Smooth muscle cell (in vitro differentiated cells): ENCODE data around the gene SYNE4. TPM values are rescaled to one million over a fixed set of nuclear protein-coding genes. Genes with fewer than 3 reads are reported as not detected.

ENCODE experiments used
- DNase-seq: peaks from one replicate; lab custom pipeline; 2025; ENCODE audit not compliant: unreplicated experiment; lab: John Stamatoyannopoulos, UW
- H2AFZ ChIP-seq: fragments of 200-600 bp; sonication (generic); 2 replicates; pipeline ENCODE4 v1.6.0; 2016; ENCODE audit warnings: antibody characterized with exemption, low read depth, mild to moderate bottlenecking
- H3F3A ChIP-seq: fragments of 200-600 bp; sonication (generic); 2 replicates; pipeline ENCODE4 v1.6.0; 2017; ENCODE audit warnings: antibody characterized with exemption, low read depth
- H3K27ac ChIP-seq: fragments of 200-600 bp; sonication (generic); 2 replicates; pipeline ENCODE4 v1.5.1; 2016; ENCODE audit warnings: low read depth, mild to moderate bottlenecking
- H3K27me3 ChIP-seq: fragments of 200-600 bp; sonication (generic); 2 replicates; pipeline ENCODE4 v1.6.1; 2016; ENCODE audit warnings: low read depth, mild to moderate bottlenecking
- H3K36me3 ChIP-seq: fragments of 200-600 bp; sonication (generic); 2 replicates; pipeline ENCODE4 v1.5.1; 2016; ENCODE audit warnings: low read depth
- H3K4me1 ChIP-seq: fragments of 200-600 bp; sonication (generic); 2 replicates; pipeline ENCODE4 v1.5.1; 2016; ENCODE audit warnings: low read depth
- H3K4me2 ChIP-seq: fragments of 200-600 bp; sonication (generic); 2 replicates; pipeline ENCODE4 v1.6.0; 2016; ENCODE audit warnings: mild to moderate bottlenecking
- H3K4me3 ChIP-seq: fragments of 200-600 bp; sonication (generic); 2 replicates; pipeline ENCODE4 v1.5.1; 2016; ENCODE audit warnings: mild to moderate bottlenecking
- H3K79me2 ChIP-seq: fragments of 200-600 bp; sonication (generic); 2 replicates; pipeline ENCODE4 v1.6.0; 2016; ENCODE audit warnings: low read depth, mild to moderate bottlenecking
- H3K9ac ChIP-seq: fragments of 200-600 bp; sonication (generic); 2 replicates; pipeline ENCODE4 v1.6.0; 2016; ENCODE audit warnings: low read depth
- H3K9me3 ChIP-seq: fragments of 200-600 bp; sonication (generic); replicated peaks from 2 replicates; pipeline ENCODE4 v1.5.1; 2016; ENCODE audit warnings: low read depth
- H4K20me1 ChIP-seq: fragments of 200-600 bp; sonication (generic); 2 replicates; pipeline ENCODE4 v1.6.0; 2016; ENCODE audit warnings: low read depth
- CTCF ChIP-seq: fragments of 200-600 bp; sonication (generic); IDR thresholded peaks from 2 replicates; pipeline ENCODE4 v1.5.1; 2017; ENCODE audit warnings: borderline replicate concordance, mild to moderate bottlenecking, antibody characterized with exemption; ENCODE audit not compliant: insufficient read depth, poor library complexity, severe bottlenecking
- WGBS: methylation state at CpG from one replicate; pipeline ENCODE4 v1.1.7; 2016; ENCODE audit warnings: low lambda C conversion rate; 5-methylcytosine and 5-hydroxymethylcytosine counted together
- polyA plus RNA-seq: library from polyadenylated mRNA; unstranded; fragments of >200 nt; fragmentation: Nextera tagmentation; extraction: Ambion mirVana; gene quantifications from 2 replicates; pipeline ENCODE4 v1.2.1, GENCODE V29; 2016
- total RNA-seq: library from RNA; depleted of rRNA; stranded (reverse); fragments of >200 nt; gene quantifications from 2 replicates; pipeline ENCODE4 v1.2.3, GENCODE V29; 2014

Gene SYNE4
- total and polyA plus RNA-seq, 2 experiments from 2014 or later = 1.1 to 2.6 TPM

GRCh38 chr19:36030264-36031148, 21.9 kb upstream of the SYNE4 start:
- no peak for TF ChIP-seq CTCF
- no peak overlapping the region for H3K4me2 ChIP-seq

GRCh38 chr19:36028313-36029041, 19.9 kb upstream of the SYNE4 start:
- Histone ChIP-seq H4K20me1 (no peaks in the 10 kb centered on the region), H3K36me3 (no peaks in the 10 kb centered on the region), H3K79me2 (peaks cover 5% of the 10 kb centered on the region), H3K9ac (no peak overlapping the region), H3K4me2 (no peak overlapping the region), H2AFZ (no peak overlapping the region), H3K9me3 (no peaks in the 10 kb centered on the region), H3F3A (peaks cover 4% of the 10 kb centered on the region), H3K4me3 (no peak overlapping the region), H3K4me1 (peaks cover 13% of the 10 kb centered on the region), H3K27ac (no peak overlapping the region), H3K27me3 (no peaks in the 10 kb centered on the region)
- no peak for DNase-seq
- WGBS = 94% methylated on average over 10 of the region's 10 CpGs
- no peak for TF ChIP-seq CTCF

More at GRCh38 chr19:36030264-36031148, 21.9 kb upstream of the SYNE4 start:
- Histone ChIP-seq H3F3A (peaks cover 4% of the 10 kb centered on the region), H3K9ac (no peak overlapping the region), H3K4me3 (no peak overlapping the region), H4K20me1 (no peaks in the 10 kb centered on the region), H3K27ac (no peak overlapping the region), H3K27me3 (no peaks in the 10 kb centered on the region), H3K4me1 (peaks cover 13% of the 10 kb centered on the region), H2AFZ (no peak overlapping the region), H3K9me3 (no peaks in the 10 kb centered on the region), H3K79me2 (peaks cover 5% of the 10 kb centered on the region), H3K36me3 (no peaks in the 10 kb centered on the region)
- WGBS = 95% methylated on average over 8 of the region's 8 CpGs
- no peak for DNase-seq

DNA sequence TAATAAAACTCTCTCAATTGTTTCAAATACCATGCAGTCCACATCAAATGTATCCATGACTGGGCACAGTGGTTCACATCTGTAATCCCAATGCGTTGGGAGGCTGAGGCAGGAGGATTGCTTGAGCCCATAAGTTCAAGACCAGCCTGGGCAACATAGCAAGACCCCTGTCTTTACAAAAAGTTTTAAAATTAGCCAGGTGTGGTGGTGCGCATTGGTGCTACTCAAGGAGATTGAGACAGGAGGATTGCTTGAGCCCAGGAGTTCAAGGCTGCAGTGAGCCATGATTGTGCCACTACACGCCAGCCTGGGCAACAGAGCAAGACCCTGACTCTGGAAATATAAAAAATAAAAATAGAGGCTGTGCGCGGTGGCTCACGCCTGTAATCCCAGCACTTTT, 19.1 kb upstream of the SYNE4 start:
- no peak for TF ChIP-seq CTCF
- H3F3A ChIP-seq = no peaks in the 10 kb centered on the region
- no peak for DNase-seq
- 98% methylated on average over 6 of the region's 6 CpGs for WGBS
- no peak overlapping the region for H3K4me3 ChIP-seq
- no peaks in the 10 kb centered on the region for H3K9me3 ChIP-seq
- H3K79me2 ChIP-seq = peaks cover 5% of the 10 kb centered on the region
- H3K4me2 ChIP-seq = no peak overlapping the region
- H3K9ac ChIP-seq = no peak overlapping the region
- H2AFZ ChIP-seq = no peak overlapping the region
- no peaks in the 10 kb centered on the region for H3K27me3 ChIP-seq
- no peaks in the 10 kb centered on the region for H3K36me3 ChIP-seq
- no peak overlapping the region for H3K27ac ChIP-seq
- peaks cover 9% of the 10 kb centered on the region for H3K4me1 ChIP-seq
- no peaks in the 10 kb centered on the region for H4K20me1 ChIP-seq
